HepG2 (cell line): Measurements from ENCODE around the gene CCL8. TPM values are rescaled to one million over a fixed set of nuclear protein-coding genes. Genes with fewer than 3 reads are reported as not detected.

Experiments used
- ATAC-seq: fragments of 200-7000 bp; cut with Tn5 transposase; 3 replicates; pipeline ENCODE4 v1.9.1; 2020; ENCODE audit warnings: mild to moderate bottlenecking, moderate library complexity
- BruUV-seq: library from RNA; stranded (reverse); fragments of 400-500 nt; replicated peaks from 2 replicates; lab custom pipeline; 2021; lab: Mats Ljungman, UMichigan
- CTCF ChIA-PET: fragments of 300-600 bp; formaldehyde crosslinking; extraction: SDS; loops from one replicate; lab custom pipeline; 2021; ENCODE audit warnings: low total read pairs, inconsistent platforms, low intra/inter-chr PET ratio; lab: Yijun Ruan, JAX
- POLR2A ChIA-PET: fragments of 350-600 bp; sonication (Branson Sonifier 250); formaldehyde crosslinking; loops from one replicate; lab custom pipeline; 2020; ENCODE audit warnings: antibody characterized with exemption, inconsistent platforms; lab: Yijun Ruan, JAX
- DNase-seq: peaks from one replicate; pipeline ENCODE4 v3.0.0-alpha.2; 2015; ENCODE audit warnings: low spot score
- FAIRE-seq: peaks from 3 replicates; lab custom pipeline; 2011; peaks lifted over from hg19 to GRCh38; lab: Jason Lieb, UNC
- H2AFZ ChIP-seq: one replicate; pipeline ENCODE4 v1.6.1; 2011; ENCODE audit warnings: low read length, inconsistent platforms
- H3K27ac ChIP-seq: fragments of 300-600 bp; 3 replicates; pipeline ENCODE4 v1.8.0; 2011; ENCODE audit warnings: mixed run types, mild to moderate bottlenecking, mixed read lengths, low read length, inconsistent platforms; ENCODE audit not compliant: insufficient read depth; ENCODE audit errors: extremely low read length
- H3K27me3 ChIP-seq, 2 experiments: fragments of 200-600 bp in 1 of 2; 2 replicates in 1 of 2; 3 replicates in 1 of 2; pipeline versions ENCODE4 v1.6.0 to v1.8.0; 2011; ENCODE audit warnings: low read length in 2 of 2, mild to moderate bottlenecking in 2 of 2, moderate library complexity in 2 of 2, inconsistent platforms in 1 of 2; ENCODE audit not compliant: insufficient read depth in 2 of 2, control insufficient read depth in 1 of 2
- H3K36me3 ChIP-seq, 2 experiments: fragments of 200-600 bp in 1 of 2; replicated peaks in 1 of 2; 2 replicates in 1 of 2; 3 replicates in 1 of 2; pipeline versions ENCODE4 v1.5.1 to v1.8.0; 2011; ENCODE audit warnings: low read length in 2 of 2, inconsistent platforms in 1 of 2; ENCODE audit not compliant: insufficient read depth in 2 of 2, control insufficient read depth in 1 of 2
- H3K4me1 ChIP-seq: 2 replicates; pipeline ENCODE4 v1.5.1; 2012; ENCODE audit warnings: low read length, inconsistent platforms; ENCODE audit not compliant: insufficient read depth
- H3K4me2 ChIP-seq: 2 replicates; pipeline ENCODE4 v1.6.0; 2011; ENCODE audit warnings: low read depth, low read length, inconsistent platforms
- H3K4me3 ChIP-seq, 3 experiments: fragments of 200-600 bp in 1 of 3; sonication (generic), shearing (Covaris generic) in 1 of 3; replicated peaks in 1 of 3; 2 replicates each; pipeline ENCODE4 v1.5.1; 2011 to 2016; ENCODE audit warnings: low read length in 3 of 3, inconsistent platforms in 2 of 3, low read depth in 2 of 3, mild to moderate bottlenecking in 2 of 3, control low read depth in 1 of 3, mixed read lengths in 1 of 3; ENCODE audit not compliant: insufficient read depth in 1 of 3
- H3K79me2 ChIP-seq: one replicate; pipeline ENCODE4 v1.6.1; 2011; ENCODE audit warnings: low read length, inconsistent platforms; ENCODE audit not compliant: insufficient read depth
- H3K9ac ChIP-seq: 2 replicates; pipeline ENCODE4 v1.6.0; 2011; ENCODE audit warnings: mild to moderate bottlenecking, low read depth, low read length, inconsistent platforms; ENCODE audit not compliant: insufficient read depth
- H3K9me3 ChIP-seq: 2 replicates; pipeline ENCODE4 v1.5.1; 2012; ENCODE audit warnings: mild to moderate bottlenecking, low read length
- H4K20me1 ChIP-seq: 2 replicates; pipeline ENCODE4 v1.6.0; 2011; ENCODE audit warnings: inconsistent platforms, mild to moderate bottlenecking, low read length, moderate library complexity; ENCODE audit not compliant: insufficient read depth
- CREM ChIP-seq, 2 experiments: sonication (generic) in 1 of 2; formaldehyde crosslinking in 1 of 2; IDR thresholded peaks; 2 replicates each; pipeline versions ENCODE4 v1.4.0 to v1.6.1; 2016 to 2020; ENCODE audit warnings: antibody characterized with exemption in 1 of 2, mild to moderate bottlenecking in 1 of 2, missing genetic modification reagents in 1 of 2
- GLI4 ChIP-seq: sonication (generic); formaldehyde crosslinking; IDR thresholded peaks from 2 replicates; pipeline ENCODE4 v1.5.1; 2020; ENCODE audit warnings: missing genetic modification reagents, mild to moderate bottlenecking, moderate library complexity, borderline replicate concordance
- MTF2 ChIP-seq: sonication (generic); formaldehyde crosslinking; IDR thresholded peaks from 2 replicates; pipeline ENCODE4 v1.5.0; 2020; ENCODE audit warnings: missing genetic modification reagents, borderline replicate concordance
- POLR2G ChIP-seq: fragments of 200-400 bp; formaldehyde crosslinking; IDR thresholded peaks from 2 replicates; pipeline ENCODE4 v1.6.1; 2018; ENCODE audit warnings: mild to moderate bottlenecking, low read depth, low read length, moderate library complexity
- WGBS: methylation state at CpG from one replicate; pipeline ENCODE4 v1.1.6; 2017; ENCODE audit warnings: low lambda C conversion rate; 5-methylcytosine and 5-hydroxymethylcytosine counted together
- in situ Hi-C: cut with HindIII; loops from 2 replicates; pipeline ENCODE4 v1.10.0; 2017; ENCODE audit warnings: low pct_unique_long_range_greater_than_20kb; ENCODE audit not compliant: extremely low pct_ligation_motif_present
- intact Hi-C: fragments of 100-400 bp; cut with micrococcal nuclease; formaldehyde crosslinking; loops from one replicate; pipeline ENCODE4 v1.10.0; 2022; ENCODE audit not compliant: unreplicated experiment
- polyA plus RNA-seq, 8 experiments: library from polyadenylated mRNA; depleted of rRNA in 3 of 8; stranded (reverse) in 7 of 8; unstranded in 1 of 8; fragments of >200 nt; fragmentation: Illumina TruSeq in 4 of 8; extraction: Trizol in 4 of 8; gene quantifications; 2 replicates each; pipeline versions ENCODE4 v1.2.1 to v1.2.3, GENCODE V29; 2011 to 2016; ENCODE audit warnings: low read depth in 4 of 8, missing spikeins in 1 of 8, mixed read lengths in 1 of 8; ENCODE audit not compliant: insufficient read depth in 1 of 8
- total RNA-seq, 5 experiments: library from RNA; depleted of rRNA; stranded (reverse); fragments of >200 nt; fragmentation: Illumina TruSeq; extraction: Trizol; gene quantifications; 2 replicates each; pipeline ENCODE4 v1.2.3, GENCODE V29; 2016; ENCODE audit warnings: low read depth in 1 of 5
- TF ChIP-seq, protein P1 (sequence below): sonication (generic); formaldehyde crosslinking; IDR thresholded peaks from 2 replicates; pipeline ENCODE4 v1.5.0; 2020; ENCODE audit warnings: mild to moderate bottlenecking, missing genetic modification reagents, borderline replicate concordance
- TF ChIP-seq, protein P2 (sequence below): fragments of 450-650 bp; IDR thresholded peaks from 2 replicates; pipeline ENCODE4 v1.6.1; 2017
- TF ChIP-seq, protein P3 (sequence below): sonication (generic); formaldehyde crosslinking; IDR thresholded peaks from 2 replicates; pipeline ENCODE4 v1.4.0; 2020; ENCODE audit warnings: missing genetic modification reagents

Gene CCL8
- total and polyA plus RNA-seq, 2 of the 13 experiments (the other 11 are each of a cell fraction or from before 2014, with no cell fraction given): not detected

DNA sequence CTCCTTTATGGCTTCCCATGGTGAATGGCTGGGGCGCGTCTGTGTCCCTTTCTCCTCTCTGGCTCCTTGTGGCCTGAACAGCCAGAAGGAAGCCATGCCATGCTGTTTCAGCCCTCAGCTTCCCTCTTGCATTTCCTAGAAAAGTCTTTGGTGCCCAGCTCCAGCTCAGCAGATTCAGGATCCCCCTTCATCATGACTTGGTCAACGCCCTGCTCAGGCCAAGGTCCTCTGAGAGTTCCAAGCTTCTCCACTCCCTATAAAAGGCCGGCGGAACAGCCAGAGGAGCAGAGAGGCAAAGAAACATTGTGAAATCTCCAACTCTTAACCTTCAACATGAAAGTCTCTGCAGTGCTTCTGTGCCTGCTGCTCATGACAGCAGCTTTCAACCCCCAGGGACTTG, 37.0 kb downstream of the CCL8 start, which contains the start of gene CCL13 (continued):
- TF ChIP-seq POLR2G (no peak), GLI4 (CRISPR knock-in tag) (no peak), MTF2 (no peak)
- TF ChIP-seq, protein P1, sequence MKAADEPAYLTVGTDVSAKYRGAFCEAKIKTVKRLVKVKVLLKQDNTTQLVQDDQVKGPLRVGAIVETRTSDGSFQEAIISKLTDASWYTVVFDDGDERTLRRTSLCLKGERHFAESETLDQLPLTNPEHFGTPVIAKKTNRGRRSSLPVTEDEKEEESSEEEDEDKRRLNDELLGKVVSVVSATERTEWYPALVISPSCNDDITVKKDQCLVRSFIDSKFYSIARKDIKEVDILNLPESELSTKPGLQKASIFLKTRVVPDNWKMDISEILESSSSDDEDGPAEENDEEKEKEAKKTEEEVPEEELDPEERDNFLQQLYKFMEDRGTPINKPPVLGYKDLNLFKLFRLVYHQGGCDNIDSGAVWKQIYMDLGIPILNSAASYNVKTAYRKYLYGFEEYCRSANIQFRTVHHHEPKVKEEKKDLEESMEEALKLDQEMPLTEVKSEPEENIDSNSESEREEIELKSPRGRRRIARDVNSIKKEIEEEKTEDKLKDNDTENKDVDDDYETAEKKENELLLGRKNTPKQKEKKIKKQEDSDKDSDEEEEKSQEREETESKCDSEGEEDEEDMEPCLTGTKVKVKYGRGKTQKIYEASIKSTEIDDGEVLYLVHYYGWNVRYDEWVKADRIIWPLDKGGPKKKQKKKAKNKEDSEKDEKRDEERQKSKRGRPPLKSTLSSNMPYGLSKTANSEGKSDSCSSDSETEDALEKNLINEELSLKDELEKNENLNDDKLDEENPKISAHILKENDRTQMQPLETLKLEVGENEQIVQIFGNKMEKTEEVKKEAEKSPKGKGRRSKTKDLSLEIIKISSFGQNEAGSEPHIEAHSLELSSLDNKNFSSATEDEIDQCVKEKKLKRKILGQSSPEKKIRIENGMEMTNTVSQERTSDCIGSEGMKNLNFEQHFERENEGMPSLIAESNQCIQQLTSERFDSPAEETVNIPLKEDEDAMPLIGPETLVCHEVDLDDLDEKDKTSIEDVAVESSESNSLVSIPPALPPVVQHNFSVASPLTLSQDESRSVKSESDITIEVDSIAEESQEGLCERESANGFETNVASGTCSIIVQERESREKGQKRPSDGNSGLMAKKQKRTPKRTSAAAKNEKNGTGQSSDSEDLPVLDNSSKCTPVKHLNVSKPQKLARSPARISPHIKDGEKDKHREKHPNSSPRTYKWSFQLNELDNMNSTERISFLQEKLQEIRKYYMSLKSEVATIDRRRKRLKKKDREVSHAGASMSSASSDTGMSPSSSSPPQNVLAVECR (CRISPR knock-in tag): no peak

DNA sequence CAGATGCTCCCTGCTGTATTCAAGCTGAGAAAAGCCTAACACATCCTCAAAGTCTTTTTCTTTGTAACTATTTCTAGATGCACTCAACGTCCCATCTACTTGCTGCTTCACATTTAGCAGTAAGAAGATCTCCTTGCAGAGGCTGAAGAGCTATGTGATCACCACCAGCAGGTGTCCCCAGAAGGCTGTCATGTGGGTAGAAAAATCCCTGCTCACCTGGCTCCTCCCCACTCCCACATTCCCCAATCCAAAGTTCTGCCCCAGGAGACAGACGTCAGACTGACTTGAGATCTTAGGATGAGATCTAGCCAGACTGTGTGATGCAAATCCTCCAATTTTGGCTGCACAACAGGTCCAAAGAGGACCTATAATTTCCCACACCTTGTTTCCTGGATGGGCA, 38.2 kb downstream of the CCL8 start:
- no peak for FAIRE-seq
- no peak for DNase-seq
- no peak for ATAC-seq
- ChIA-PET CTCF (interaction anchor here (1.7 kb wide), 1 partner anchor 157 kb away, joined by 7 read pairs; no protein-coding TSS in a partner anchor), POLR2A (no interaction called here)
- Histone ChIP-seq H4K20me1 (no peaks in the 10 kb centered on the region), H3K4me1 (no peaks in the 10 kb centered on the region), H3K79me2 (no peaks in the 10 kb centered on the region), H3K27ac (no peak overlapping the region), H3K4me2 (no peak overlapping the region), H3K9me3 (no peaks in the 10 kb centered on the region), H3K36me3 (no peaks in the 10 kb centered on the region), H2AFZ (no peak overlapping the region), H3K4me3 (no peak overlapping the region), H3K27me3 (no peaks in the 10 kb centered on the region), H3K9ac (no peak overlapping the region)
- TF ChIP-seq CREM (IDR thresholded peaks at IDR 0.05): no peak
- TF ChIP-seq CREM (CRISPR knock-in tag; IDR thresholded peaks at IDR 0.05): no peak
- TF ChIP-seq, protein P2, sequence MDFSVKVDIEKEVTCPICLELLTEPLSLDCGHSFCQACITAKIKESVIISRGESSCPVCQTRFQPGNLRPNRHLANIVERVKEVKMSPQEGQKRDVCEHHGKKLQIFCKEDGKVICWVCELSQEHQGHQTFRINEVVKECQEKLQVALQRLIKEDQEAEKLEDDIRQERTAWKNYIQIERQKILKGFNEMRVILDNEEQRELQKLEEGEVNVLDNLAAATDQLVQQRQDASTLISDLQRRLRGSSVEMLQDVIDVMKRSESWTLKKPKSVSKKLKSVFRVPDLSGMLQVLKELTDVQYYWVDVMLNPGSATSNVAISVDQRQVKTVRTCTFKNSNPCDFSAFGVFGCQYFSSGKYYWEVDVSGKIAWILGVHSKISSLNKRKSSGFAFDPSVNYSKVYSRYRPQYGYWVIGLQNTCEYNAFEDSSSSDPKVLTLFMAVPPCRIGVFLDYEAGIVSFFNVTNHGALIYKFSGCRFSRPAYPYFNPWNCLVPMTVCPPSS: no peak
- TF ChIP-seq, protein P3, sequence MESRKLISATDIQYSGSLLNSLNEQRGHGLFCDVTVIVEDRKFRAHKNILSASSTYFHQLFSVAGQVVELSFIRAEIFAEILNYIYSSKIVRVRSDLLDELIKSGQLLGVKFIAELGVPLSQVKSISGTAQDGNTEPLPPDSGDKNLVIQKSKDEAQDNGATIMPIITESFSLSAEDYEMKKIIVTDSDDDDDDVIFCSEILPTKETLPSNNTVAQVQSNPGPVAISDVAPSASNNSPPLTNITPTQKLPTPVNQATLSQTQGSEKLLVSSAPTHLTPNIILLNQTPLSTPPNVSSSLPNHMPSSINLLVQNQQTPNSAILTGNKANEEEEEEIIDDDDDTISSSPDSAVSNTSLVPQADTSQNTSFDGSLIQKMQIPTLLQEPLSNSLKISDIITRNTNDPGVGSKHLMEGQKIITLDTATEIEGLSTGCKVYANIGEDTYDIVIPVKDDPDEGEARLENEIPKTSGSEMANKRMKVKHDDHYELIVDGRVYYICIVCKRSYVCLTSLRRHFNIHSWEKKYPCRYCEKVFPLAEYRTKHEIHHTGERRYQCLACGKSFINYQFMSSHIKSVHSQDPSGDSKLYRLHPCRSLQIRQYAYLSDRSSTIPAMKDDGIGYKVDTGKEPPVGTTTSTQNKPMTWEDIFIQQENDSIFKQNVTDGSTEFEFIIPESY (CRISPR knock-in tag): no peak
- intact Hi-C loops (no loop called here), in situ Hi-C loops (no loop called here)
- no TSS peak for BruUV-seq
- 0% methylated on average over 2 of the region's 2 CpGs for WGBS
